H9 (cell line): ENCODE results near the gene SLC5A2. TPM values are rescaled to one million over a fixed set of nuclear protein-coding genes. Genes with fewer than 3 reads are reported as not detected.
A peak's percentile ranks its signal among the peaks of the same experiment; 100 is the strongest.

Source experiments
- DNase-seq: peaks from one replicate; pipeline ENCODE4 v3.0.0-alpha.2; 2017
- H2AFZ ChIP-seq: one replicate; pipeline ENCODE4 v1.6.1; 2013; ENCODE audit warnings: mild to moderate bottlenecking, low read length, control low read depth, moderate library complexity
- H2AK5ac ChIP-seq: 2 replicates; pipeline ENCODE4 v1.6.1; 2013; ENCODE audit warnings: low read length, control low read depth, mixed read lengths; ENCODE audit not compliant: insufficient read length
- H2BK120ac ChIP-seq: one replicate; pipeline ENCODE4 v1.6.1; 2013; ENCODE audit warnings: low read depth, mild to moderate bottlenecking, low read length, control low read depth, inconsistent platforms; ENCODE audit not compliant: poor library complexity, severe bottlenecking
- H2BK12ac ChIP-seq: 2 replicates; pipeline ENCODE4 v1.6.1; 2013; ENCODE audit warnings: low read length, control low read depth, mixed read lengths, low read depth; ENCODE audit not compliant: insufficient read length
- H2BK15ac ChIP-seq: 2 replicates; pipeline ENCODE4 v1.6.1; 2013; ENCODE audit warnings: low read depth, low read length, control low read depth
- H2BK20ac ChIP-seq: one replicate; pipeline ENCODE4 v1.6.1; 2013; ENCODE audit warnings: low read depth, mild to moderate bottlenecking, low read length, control low read depth, inconsistent platforms; ENCODE audit not compliant: poor library complexity, severe bottlenecking
- H2BK5ac ChIP-seq: 2 replicates; pipeline ENCODE4 v1.6.1; 2013; ENCODE audit warnings: low read length, control low read depth, mixed read lengths; ENCODE audit not compliant: insufficient read length
- H3K14ac ChIP-seq: 2 replicates; pipeline ENCODE4 v1.6.1; 2013; ENCODE audit warnings: low read length, control low read depth; ENCODE audit not compliant: insufficient read depth
- H3K18ac ChIP-seq: 2 replicates; pipeline ENCODE4 v1.6.1; 2013; ENCODE audit warnings: low read depth, mild to moderate bottlenecking, mixed read lengths, low read length, control low read depth; ENCODE audit not compliant: insufficient read length
- H3K23ac ChIP-seq: 2 replicates; pipeline ENCODE4 v1.6.1; 2013; ENCODE audit warnings: low read length, control low read depth, mixed read lengths, low read depth; ENCODE audit not compliant: insufficient read length
- H3K23me2 ChIP-seq: 2 replicates; pipeline ENCODE4 v1.6.1; 2013; ENCODE audit warnings: low read depth, mild to moderate bottlenecking, mixed read lengths, low read length, control low read depth; ENCODE audit not compliant: insufficient read length, poor library complexity, severe bottlenecking
- H3K27ac ChIP-seq: 2 replicates; pipeline ENCODE4 v1.5.1; 2013; ENCODE audit warnings: low read length, control low read depth, mixed read lengths, low read depth; ENCODE audit not compliant: insufficient read length
- H3K27me3 ChIP-seq: 2 replicates; pipeline ENCODE4 v1.6.1; 2013; ENCODE audit warnings: low read length, control low read depth, inconsistent platforms; ENCODE audit not compliant: insufficient read depth
- H3K4ac ChIP-seq: 2 replicates; pipeline ENCODE4 v1.6.1; 2013; ENCODE audit warnings: low read depth, mild to moderate bottlenecking, control low read depth, inconsistent platforms, low read length, moderate library complexity
- H3K4me1 ChIP-seq: 2 replicates; pipeline ENCODE4 v1.6.1; 2013; ENCODE audit warnings: low read length, control low read depth, inconsistent platforms; ENCODE audit not compliant: insufficient read depth
- H3K4me2 ChIP-seq: 2 replicates; pipeline ENCODE4 v1.6.1; 2013; ENCODE audit warnings: low read length, control low read depth, mixed read lengths; ENCODE audit not compliant: insufficient read length, insufficient read depth
- H3K56ac ChIP-seq: 2 replicates; pipeline ENCODE4 v1.6.1; 2013; ENCODE audit warnings: low read depth, mild to moderate bottlenecking, mixed read lengths, low read length, control low read depth; ENCODE audit not compliant: insufficient read length
- H3K79me1 ChIP-seq: 2 replicates; pipeline ENCODE4 v1.6.1; 2013; ENCODE audit warnings: low read depth, mild to moderate bottlenecking, moderate library complexity, low read length, control low read depth, inconsistent platforms; ENCODE audit not compliant: insufficient read depth, poor library complexity, severe bottlenecking
- H3K79me2 ChIP-seq: 2 replicates; pipeline ENCODE4 v1.6.1; 2013; ENCODE audit warnings: low read length, control low read depth, inconsistent platforms; ENCODE audit not compliant: insufficient read depth
- H3K9ac ChIP-seq: 2 replicates; pipeline ENCODE4 v1.6.1; 2013; ENCODE audit warnings: low read length, control low read depth, mixed read lengths; ENCODE audit not compliant: insufficient read length; ENCODE audit errors: extremely low read depth
- H3K9me3 ChIP-seq: one replicate; pipeline ENCODE4 v1.6.1; 2013; ENCODE audit warnings: low read depth, low read length, inconsistent platforms; ENCODE audit not compliant: control insufficient read depth
- H3T11ph ChIP-seq: one replicate; pipeline ENCODE4 v1.6.1; 2013; ENCODE audit warnings: mild to moderate bottlenecking, low read length, control low read depth, inconsistent platforms
- H4K20me1 ChIP-seq: one replicate; pipeline ENCODE4 v1.6.1; 2013; ENCODE audit not compliant: control insufficient read depth, insufficient read length, insufficient read depth
- H4K5ac ChIP-seq: 2 replicates; pipeline ENCODE4 v1.6.1; 2013; ENCODE audit warnings: low read depth, mild to moderate bottlenecking, mixed read lengths, low read length, control low read depth; ENCODE audit not compliant: insufficient read length
- H4K8ac ChIP-seq: replicated peaks from 2 replicates; pipeline ENCODE4 v1.6.1; 2013; ENCODE audit warnings: low read length, control low read depth, mixed read lengths, low read depth; ENCODE audit not compliant: insufficient read length
- H4K91ac ChIP-seq: 2 replicates; pipeline ENCODE4 v1.6.1; 2013; ENCODE audit warnings: low read depth, mild to moderate bottlenecking, moderate library complexity, mixed read lengths, low read length, control low read depth; ENCODE audit not compliant: insufficient read length
- H3K27ac Mint-ChIP-seq, 3 experiments: 2 replicates in 2 of 3; 3 replicates in 1 of 3; pipeline ENCODE4 v1.8.0; 2020 to 2021; ENCODE audit warnings: mixed read lengths in 3 of 3, mild to moderate bottlenecking in 1 of 3, moderate library complexity in 1 of 3
- H3K27me3 Mint-ChIP-seq: 2 replicates; pipeline ENCODE4 v1.8.0; 2021; ENCODE audit warnings: low read depth, mild to moderate bottlenecking, moderate library complexity, mixed read lengths
- H3K36me3 Mint-ChIP-seq, 3 experiments: 2 replicates in 2 of 3; 3 replicates in 1 of 3; pipeline ENCODE4 v1.8.0; 2020 to 2021; ENCODE audit warnings: low read depth in 3 of 3, mixed read lengths in 3 of 3; ENCODE audit not compliant: insufficient read depth in 1 of 3
- H3K4me1 Mint-ChIP-seq, 2 experiments: 2 replicates each; pipeline ENCODE4 v1.8.0; 2020; ENCODE audit warnings: mixed read lengths in 2 of 2
- H3K4me3 Mint-ChIP-seq, 2 experiments: 2 replicates in 1 of 2; 3 replicates in 1 of 2; pipeline ENCODE4 v1.8.0; 2020 to 2021; ENCODE audit warnings: mild to moderate bottlenecking in 2 of 2, mixed read lengths in 2 of 2, moderate library complexity in 1 of 2
- H3K9me3 Mint-ChIP-seq, 2 experiments: 2 replicates in 1 of 2; 3 replicates in 1 of 2; pipeline ENCODE4 v1.8.0; 2020; ENCODE audit warnings: mild to moderate bottlenecking in 2 of 2, mixed read lengths in 2 of 2, moderate library complexity in 1 of 2
- WGBS: extraction: QIAGEN DNeasy Blood & Tissue Kit; methylation state at CpG from one replicate; pipeline ENCODE4 v1.1.7; 2013; ENCODE audit warnings: missing lambda C conversion rate, low lambda C conversion rate, mixed read lengths; ENCODE audit not compliant: insufficient read length; ENCODE audit errors: extremely low coverage; 5-methylcytosine and 5-hydroxymethylcytosine counted together
- total RNA-seq: library from RNA; stranded (reverse); gene quantifications from 2 replicates; pipeline ENCODE4 v1.2.1, GENCODE V29; 2021
- TF ChIP-seq, protein P1 (sequence below): fragments of 200-600 bp; sonication (generic); conservative IDR thresholded peaks from 3 replicates; pipeline ENCODE4 v1.8.0; 2021; ENCODE audit warnings: antibody characterized with exemption, mild to moderate bottlenecking

The SLC5A2 gene
- total RNA-seq, 1 experiment from 2014 or later: 0.52 TPM

DNA sequence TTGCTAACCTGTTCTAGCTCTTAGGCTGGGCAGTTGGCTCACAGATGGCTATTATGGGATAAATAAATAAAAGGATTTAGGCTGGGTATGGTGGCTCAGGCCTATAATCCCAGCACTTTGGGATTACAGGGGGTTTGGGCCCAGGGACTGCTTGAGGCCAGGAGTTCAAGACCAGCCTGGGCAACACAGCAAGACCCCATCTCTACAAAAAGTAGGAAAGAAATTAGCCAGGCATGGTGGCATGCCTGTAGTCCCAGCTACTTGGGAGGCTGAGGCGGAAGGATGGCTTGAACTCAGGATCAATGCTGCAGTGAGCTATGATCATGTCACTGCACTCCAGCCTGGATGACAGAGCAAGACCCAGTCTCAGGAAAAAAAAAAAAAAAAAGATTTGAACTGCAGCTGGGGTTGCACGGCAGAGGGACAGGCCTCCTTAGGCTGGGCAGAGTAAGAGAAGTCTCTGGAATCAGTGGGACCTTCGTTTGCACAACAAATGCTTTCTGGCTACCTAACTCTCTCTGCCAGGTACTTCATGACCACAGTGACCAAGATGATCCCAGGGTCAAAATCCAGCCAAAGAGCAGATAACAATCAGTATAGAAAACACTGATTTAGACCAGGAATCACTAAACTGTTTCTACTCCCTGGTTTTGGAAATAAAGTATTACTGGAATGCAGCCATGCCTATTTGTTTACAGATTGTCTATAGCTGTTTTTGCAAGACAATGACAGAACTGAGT is 18.5 kb downstream of the SLC5A2 start:
- no peaks in the 10 kb centered on the region for H3K27me3 Mint-ChIP-seq
- TF ChIP-seq, protein P1, sequence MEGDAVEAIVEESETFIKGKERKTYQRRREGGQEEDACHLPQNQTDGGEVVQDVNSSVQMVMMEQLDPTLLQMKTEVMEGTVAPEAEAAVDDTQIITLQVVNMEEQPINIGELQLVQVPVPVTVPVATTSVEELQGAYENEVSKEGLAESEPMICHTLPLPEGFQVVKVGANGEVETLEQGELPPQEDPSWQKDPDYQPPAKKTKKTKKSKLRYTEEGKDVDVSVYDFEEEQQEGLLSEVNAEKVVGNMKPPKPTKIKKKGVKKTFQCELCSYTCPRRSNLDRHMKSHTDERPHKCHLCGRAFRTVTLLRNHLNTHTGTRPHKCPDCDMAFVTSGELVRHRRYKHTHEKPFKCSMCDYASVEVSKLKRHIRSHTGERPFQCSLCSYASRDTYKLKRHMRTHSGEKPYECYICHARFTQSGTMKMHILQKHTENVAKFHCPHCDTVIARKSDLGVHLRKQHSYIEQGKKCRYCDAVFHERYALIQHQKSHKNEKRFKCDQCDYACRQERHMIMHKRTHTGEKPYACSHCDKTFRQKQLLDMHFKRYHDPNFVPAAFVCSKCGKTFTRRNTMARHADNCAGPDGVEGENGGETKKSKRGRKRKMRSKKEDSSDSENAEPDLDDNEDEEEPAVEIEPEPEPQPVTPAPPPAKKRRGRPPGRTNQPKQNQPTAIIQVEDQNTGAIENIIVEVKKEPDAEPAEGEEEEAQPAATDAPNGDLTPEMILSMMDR: no peak
- Histone ChIP-seq H3K9me3 (no peaks in the 10 kb centered on the region), H3K23me2 (no peaks in the 10 kb centered on the region), H4K8ac (no peak overlapping the region), H3K23ac (no peak overlapping the region), H2BK120ac (no peak overlapping the region), H2BK15ac (no peak overlapping the region), H2AK5ac (no peak overlapping the region), H2BK12ac (no peak overlapping the region), H4K5ac (no peak overlapping the region), H3K14ac (no peak overlapping the region), H3K4me2 (peak overlapping the region; percentile 3), H4K91ac (no peak overlapping the region), H2AFZ (no peak overlapping the region), H3K27me3 (no peaks in the 10 kb centered on the region), H2BK20ac (no peak overlapping the region), H4K20me1 (no peaks in the 10 kb centered on the region), H3K79me2 (no peaks in the 10 kb centered on the region), H3K27ac (no peak overlapping the region), H3K9ac (no peak overlapping the region), H3K56ac (no peak overlapping the region), H3K79me1 (no peaks in the 10 kb centered on the region), H3K18ac (no peak overlapping the region), H2BK5ac (no peak overlapping the region), H3K4ac (no peak overlapping the region), H3T11ph (no peak overlapping the region), H3K4me1 (peaks cover 6% of the 10 kb centered on the region; the same call in 1 of the 2 replicates)
- H3K9me3 Mint-ChIP-seq: no peaks in the 10 kb centered on the region
- H3K4me3 Mint-ChIP-seq: no peak overlapping the region
- H3K27ac Mint-ChIP-seq: peak overlapping the region in 2 of 3 experiments; percentile 67 to 78; a peak in 3 of 7 replicates
- peaks cover 3 to 32% (median 24%) of the 10 kb centered on the region in 3 experiments; a peak in 6 of 7 replicates for H3K36me3 Mint-ChIP-seq
- H3K4me1 Mint-ChIP-seq: peaks cover 18% of the 10 kb centered on the region in 2 experiments
- WGBS: no CpG with 5 or more reads among the region's 3 CpGs
- DNase-seq: no peak
